GDM1 (cell line): ENCODE measurements around the gene NOTCH3.

Experiments
- DNase-seq: peaks from one replicate; lab custom pipeline; 2025; lab: John Stamatoyannopoulos, UW

NOTCH3 gene

DNA sequence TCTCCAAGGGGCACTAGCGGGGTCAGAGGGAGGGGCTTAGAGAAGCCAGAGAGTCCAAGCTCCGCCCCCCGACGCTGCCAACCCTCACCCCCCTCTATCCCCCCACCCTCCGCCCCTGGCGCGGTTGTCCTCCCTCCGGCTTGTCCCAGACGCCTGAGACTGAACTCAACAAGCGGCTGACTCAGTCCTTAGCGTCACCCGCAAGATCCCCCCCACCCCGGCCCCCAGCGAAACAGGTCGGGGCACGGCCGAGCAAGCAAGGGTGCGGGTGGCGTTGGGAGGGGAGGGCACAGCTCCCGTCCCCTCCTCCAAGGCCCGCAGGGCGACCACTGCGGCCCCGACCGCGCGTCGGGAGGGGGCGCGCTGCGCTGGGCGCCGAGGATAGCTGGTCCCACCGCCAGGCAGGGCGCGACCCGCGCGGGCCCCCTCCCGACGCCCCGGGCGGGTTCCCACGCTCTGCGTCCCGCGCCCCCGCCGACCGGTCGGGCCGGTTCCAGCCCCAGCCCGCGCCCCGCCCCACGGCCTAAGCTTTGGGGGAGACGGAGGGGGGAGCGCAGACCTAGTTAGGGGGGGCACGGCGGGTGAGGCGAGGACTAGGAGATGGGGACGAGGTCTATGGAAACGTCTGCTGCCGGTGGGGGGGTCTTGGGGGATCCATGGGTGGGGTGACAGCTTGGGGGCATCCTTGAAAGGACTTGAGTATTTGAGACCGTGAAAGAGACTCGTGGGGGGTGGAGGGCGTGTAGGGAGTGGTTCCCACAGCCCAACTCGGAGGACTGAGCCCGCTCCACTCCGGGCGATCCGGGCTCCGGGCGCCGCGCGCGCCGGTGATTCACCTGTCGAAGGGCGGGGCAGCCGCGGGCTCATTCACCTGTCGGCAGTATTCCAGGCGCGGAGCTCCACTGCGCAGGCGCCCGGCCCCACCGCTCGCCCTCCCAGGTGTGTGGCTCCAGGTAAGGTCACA, 5.1 kb downstream of the NOTCH3 start:
- DNase-seq = no peak

DNA sequence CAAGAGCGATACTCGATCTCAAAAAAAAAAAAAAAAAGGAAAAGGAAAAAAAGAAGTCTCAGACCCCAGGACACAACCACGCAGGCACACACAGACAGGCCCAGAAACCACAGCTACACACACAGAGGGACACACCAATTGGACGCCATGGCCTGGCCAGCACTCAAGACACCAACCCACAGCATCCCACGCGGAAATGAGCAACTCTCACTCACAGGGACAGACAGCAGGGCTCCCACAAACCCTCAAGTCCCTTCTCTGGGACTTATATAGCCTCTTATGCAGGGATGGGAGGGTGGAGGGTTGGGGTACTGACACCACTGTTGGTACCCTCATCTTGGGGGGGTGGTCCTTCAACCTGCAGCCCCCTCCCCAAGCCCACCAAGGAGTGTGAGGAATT, 5.9 kb downstream of the NOTCH3 start:
- no peak for DNase-seq

DNA sequence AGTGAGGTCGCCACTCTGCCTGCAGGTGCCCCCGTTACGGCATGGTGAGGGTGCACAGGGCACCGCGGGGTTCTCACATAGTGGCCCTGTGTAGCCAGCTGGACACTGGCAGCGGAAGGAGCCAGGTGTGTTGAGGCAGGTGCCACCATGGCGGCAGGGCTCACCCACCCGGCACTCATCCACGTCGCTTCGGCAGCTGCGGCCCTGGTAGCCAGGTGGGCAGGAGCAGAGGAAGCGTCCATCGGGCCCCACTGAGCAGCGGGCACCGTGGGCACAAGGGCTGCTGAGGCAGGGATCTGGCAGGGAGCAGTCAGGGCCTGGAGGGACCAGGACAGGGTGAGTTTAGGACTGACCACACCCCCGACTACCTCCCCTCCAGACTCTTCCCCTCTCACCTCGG, 8.8 kb downstream of the NOTCH3 start:
- no peak for DNase-seq

DNA sequence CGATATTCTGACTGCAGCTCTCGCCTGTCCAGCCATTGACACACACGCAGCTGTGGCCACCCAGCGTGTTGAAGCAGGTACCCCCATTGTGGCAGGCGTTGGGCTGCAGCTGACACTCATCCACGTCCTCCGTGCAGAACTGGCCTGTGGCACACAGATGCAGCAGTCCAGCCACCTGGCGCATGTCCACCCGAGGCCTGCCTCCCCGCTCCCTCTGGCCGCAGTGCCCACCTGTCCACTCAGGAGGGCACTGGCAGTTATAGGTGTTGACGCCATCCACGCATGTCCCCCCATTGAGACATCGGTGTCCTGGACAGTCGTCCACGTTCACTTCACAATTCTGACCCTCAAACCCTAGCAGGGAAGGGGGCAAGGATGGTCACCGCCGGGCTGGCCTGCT, 9.3 kb downstream of the NOTCH3 start:
- no peak for DNase-seq

DNA sequence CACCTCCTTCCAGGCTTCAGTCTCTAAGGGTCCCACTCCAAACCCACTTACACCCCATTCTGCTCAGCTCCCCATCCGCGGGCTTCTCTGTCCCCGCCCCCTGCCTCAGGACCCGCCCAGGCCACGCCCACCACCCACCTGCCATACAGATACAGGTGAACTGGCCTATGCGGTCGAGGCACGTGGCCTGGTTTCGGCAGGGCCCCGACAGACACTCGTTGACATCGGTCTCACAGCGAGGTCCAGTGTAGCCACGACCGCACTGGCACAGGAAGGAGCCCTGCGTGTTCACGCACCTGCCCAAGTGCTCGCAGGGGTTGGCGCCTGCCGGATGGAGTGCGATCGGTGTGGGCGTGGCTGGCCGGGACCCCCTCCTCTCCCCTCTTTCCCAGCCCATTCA, 11.9 kb downstream of the NOTCH3 start:
- no peak for DNase-seq

DNA sequence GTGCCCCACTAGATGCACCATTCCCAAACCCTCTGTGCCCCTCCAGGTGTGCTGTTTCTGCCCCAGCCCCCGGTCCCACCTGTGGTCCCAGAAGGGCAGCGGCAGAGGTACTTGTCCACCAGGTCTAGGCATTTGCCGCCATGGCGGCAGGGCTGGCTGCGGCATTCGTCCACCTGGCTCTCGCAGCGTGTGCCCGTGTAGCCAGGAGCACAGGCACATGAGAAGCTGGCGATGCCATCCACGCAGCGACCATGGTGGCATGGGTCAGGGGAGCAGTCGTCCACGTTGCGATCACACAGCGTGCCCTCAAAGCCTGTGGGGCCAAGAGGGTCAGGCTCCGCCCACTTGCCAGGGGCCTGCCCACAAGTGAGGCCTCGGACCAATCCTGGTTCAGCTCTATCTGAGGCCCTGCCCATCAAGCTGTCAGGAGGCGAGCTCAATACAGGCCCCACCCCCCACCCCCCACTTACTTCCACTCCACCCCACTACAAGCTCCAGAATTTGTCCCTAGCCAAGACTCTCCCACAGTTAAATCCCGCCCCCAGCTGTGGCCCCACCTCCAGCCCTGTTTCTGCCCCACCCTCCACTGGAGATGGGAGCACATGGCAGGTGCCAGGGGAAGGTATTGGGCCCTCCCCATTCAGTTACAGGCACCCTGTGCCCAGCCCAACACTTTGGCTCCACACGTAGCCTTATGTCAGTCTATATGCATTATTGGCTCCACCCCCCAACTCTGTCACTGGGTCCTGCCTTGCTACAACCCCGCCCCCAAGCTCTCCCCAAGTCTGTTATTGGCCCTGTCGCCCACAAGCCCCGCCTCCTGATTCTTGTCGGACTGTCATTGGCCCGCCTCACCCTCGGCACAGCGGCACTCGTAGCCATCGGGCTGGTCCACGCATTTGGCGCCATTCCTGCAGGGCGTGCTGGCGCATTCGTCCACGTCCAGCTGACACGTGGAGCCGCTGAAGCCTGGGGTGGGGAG, 13.5 kb downstream of the NOTCH3 start:
- no peak for DNase-seq

DNA sequence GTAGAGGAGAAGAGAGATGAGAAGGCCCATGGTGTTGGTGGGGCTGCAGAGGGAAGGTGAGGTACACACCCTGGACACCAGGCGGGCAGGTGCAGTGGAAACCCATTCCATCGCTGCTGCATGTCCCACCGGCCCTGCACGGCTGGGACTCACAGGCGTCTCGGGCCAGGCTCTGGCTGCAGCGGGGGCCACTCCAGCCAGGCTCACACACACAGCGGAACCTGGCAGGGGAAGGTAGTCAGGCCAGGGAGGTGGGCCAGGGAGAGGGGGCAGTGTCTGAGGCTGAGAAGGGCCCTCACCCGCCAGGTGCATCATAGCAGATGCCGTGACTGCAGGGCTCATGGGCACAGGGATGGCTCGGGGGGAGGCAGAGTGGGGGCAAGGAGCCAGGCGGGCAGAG, 15.6 kb downstream of the NOTCH3 start:
- no peak for DNase-seq

DNA sequence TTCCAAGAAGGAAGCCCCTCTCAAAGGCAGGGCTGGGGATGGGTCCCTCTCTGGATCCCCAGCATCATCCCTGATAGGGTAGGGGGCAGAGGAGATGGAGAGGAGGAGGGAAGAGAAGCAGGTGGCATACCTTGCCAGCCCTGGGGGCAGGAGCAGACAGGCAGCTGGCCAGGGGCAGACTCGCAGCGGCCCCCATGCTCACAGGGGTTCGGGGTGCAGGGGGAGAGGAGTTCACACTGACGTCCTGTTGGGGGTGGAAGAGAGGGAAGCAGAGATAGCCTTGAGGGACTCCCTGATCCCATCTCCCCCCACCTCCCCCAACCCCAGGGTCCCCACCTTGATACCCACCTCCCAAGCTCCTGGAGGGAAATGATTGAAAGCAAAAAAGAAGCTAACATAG, 16.0 kb downstream of the NOTCH3 start:
- no peak for DNase-seq

DNA sequence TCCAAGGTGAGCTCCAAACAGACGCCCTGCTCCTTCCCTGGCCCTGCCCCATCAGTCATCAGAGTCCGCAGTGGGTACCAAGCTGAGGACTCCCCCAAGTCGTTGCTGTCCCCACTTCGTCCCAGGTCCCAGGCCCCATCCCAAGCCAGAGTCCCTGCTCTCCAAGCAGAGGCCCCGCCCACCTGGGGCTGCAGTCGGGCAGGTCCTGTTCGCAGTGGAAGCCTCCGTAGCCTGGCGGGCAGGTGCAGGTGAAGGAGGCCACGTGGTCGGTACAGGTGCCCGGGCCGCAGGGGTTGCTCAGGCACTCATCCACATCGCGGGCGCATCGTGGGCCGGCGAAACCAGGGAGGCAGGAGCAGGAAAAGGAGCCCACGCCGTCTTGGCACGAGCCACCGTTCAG, 19.4 kb downstream of the NOTCH3 start:
- DNase-seq = no peak

DNA sequence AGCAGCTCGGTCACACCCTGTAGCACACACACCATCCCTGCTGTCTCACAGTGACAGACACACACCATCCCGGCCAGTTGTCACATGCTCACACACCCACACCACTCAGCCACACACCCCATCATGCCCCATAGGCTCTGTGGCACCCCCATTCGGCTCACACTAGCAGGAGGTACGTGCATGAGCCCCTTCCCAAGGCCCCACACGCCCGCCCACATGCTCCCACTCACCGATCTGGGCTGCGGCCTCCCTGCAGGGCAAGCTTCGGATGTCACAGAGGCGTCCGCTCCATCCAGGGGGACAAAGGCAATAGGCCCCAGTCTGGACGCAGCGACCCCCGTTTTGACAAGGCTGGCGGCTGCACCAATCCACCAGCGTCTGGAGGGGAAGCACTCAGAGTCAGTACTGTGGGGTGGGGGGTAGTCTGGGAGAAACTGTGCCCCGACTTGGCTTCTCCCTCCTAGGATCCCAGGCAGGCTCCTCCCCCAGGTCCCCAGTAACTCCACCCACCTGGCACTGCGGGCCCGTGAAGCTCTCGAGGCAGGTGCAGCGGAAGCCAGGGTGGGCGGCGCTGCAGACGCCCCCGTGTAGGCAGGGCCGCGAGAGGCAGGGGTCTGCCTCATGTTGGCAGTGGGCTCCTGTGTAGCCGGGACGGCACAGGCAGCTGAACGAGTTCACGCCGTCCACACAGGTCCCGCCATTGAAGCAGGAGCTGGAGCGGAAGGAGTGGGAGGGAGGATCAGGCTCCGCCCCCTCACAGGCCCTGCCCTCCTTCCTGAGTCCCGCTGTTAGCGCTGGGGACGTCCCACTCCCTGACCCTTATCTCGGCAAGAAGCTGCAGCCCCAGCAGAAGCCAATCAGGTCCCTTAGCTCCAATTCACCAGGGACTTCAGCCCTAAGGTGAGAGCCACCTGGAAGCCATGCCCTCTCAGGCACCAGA, 20.1 kb downstream of the NOTCH3 start:
- no peak for DNase-seq

DNA sequence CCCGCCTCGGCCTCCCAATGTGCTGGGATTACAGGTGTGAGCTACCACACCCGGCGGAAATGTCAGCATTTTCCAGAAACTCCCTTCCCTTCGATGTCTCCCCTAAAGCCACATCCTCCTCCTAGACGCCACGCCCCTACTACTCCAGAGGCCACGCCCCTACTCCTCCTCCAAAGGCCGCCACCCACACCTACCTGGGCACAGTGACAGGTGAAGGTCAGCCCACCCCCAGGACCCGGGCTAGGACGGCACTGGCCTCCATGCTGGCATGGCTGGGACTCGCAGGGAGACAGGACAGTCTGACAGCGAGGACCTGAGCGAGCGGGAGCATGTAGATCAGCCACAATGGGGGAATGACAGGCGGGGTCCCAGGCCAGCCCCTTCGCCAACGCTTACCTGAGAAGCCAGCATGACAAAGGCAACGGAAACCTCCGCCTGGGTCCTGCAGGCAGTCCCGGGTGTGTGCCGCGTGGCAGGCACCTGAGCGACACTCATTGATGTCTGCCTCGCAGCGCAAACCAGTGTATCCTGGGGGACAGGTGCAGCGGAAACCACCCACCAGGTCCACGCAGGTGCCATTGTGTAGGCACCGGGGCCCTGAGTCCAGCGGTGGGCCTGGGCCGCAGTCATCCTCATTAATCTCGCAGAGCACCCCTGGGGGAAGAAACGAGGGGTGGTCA, 22.0 kb downstream of the NOTCH3 start:
- no peak for DNase-seq

DNA sequence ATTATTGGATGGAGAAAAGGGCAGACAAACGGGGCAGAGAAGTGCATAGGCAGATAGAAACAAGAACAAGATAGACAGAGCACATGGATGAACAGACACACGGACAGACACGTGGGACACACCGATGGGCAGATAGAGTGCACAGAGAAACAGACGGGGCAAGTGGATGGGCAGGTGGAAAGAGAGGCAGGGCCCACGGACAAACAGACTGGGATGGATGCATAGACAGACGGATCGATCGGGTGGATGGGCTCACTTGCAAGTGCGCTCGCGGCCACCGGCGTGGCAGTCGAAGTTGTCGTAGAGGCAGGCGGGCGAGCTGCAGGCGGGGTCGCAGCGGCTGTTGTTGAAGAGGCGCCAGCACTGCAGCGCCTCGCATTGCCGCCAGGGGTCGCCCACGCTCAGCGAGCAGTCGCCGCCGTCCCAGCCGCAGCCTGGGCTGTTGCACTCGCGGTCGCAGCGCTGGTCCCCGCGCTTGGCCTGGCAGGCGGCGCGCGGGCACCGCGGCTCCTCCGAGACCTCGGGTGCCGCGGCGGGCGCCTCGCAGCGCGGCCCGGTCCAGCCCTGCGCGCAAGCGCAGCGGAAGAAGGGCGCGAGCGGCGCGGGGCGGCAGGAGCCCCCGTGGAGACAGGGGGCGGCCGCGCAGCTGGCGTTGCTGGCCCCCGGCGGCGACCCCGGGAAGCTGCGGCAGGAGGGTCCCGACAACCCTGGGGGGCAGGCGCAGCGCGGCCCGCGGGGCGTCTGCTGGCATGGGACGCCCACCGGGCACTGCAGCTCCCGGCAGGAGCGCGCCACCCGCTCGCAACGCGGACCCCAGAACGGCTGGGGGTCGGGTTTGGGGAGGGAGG, 23.3 kb downstream of the NOTCH3 start:
- peak; percentile 76 for DNase-seq

DNA sequence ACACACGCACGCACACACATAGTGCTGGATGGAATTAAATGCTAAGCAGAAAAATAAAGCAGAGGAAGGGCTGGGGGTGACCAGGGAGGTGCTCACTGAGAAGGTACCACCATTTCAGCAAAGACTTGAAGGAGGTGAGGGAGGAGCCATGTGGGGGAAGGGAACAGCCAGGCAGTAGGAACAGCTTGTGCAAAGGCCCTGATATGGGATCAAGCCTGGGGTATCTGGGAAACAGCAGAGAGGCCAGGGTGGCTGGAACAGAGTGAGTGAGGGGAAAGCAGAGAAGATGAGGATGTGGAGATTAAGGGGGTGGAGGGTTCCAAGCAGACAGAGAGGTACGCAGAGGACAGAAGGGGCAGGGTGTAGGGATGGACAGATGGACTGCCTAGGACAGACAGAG, 25.2 kb downstream of the NOTCH3 start:
- DNase-seq = no peak

DNA sequence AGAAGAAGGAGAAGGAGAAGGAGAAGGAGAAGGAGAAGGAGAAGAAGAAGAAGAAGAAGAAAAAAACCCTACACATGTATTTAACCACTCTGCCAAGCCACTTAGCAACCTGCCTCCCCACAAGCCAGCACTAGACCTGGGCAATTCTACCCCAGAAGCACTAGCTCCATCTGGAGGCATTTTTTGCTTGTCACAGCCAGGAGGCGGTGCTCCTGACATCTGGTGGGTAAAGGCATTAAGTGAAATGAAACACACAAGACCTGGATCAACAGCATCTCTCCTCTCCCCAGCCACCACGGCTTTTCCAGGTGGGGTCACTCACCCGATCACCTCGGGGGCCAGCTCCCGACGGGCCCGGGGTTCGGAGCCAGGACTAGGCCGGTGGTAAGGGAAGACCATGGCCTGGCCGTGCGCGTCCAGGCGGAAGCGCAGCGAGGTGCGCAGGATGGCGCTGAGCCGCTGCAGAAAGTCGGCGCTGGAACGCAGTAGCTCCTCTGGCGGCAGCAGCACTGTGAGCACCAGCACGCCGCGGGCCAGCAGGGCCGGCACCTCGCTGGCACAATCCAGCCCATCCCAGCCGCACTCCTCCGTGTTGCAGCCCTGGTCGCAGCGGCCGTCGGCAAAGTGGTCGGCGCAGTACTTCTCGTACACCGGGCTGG, 26.9 kb downstream of the NOTCH3 start:
- DNase-seq = peak; percentile 26

DNA sequence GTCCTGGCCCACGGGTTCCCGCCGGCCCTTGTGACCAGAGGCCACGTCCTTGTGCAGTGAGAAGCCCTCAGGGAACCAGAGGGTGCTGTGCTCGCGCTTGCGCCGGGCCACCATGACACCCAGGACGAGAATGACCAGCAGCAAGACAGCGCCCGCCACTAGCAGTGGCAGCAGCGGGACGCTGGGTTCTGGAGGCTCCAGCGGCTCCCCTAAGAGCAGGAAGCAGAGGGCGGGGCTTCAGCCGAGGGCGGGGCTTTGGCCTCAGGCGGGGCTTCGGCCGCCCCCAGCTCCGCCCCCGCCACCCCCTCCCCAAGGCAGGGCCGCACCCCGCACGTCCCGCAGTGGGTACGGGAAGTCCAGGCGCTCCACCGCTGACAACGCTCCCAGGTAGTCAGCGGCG, 30.4 kb downstream of the NOTCH3 start:
- no peak for DNase-seq

DNA sequence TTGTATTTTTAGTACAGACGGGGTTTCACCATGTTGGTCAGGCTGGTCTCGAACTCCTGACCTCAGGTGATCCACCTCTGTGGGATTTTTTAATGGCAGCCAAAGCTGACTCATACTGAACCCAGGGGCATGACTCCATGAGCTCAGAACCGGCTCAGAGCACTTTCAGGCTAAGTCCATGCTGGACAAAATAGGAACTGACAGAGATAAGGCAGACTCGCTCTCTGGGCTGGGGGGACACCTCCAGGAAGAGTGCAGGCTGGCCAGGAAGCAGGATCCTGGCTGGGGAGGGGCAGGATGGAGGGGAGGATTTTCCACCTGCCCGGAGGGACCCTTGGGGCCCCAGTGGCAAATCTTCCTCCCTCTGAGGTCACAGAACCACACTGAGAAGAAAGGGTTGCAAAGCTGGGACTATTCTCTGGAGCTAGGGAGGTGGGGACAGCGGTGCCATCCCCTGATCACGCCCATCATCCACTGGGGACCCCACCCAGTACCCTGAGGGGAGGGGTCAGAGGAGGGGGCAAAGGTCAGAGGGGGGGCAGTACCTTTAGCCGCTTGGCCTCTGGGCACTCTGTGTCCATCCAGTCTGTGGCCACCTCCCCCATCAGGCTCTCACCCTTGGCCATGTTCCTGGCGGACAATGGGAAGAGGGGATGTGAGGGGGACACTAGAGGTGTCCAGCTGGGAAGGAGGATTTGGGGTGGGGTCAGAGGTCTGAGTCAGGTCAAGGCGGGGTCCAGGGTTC, 31.1 kb downstream of the NOTCH3 start:
- no peak for DNase-seq

DNA sequence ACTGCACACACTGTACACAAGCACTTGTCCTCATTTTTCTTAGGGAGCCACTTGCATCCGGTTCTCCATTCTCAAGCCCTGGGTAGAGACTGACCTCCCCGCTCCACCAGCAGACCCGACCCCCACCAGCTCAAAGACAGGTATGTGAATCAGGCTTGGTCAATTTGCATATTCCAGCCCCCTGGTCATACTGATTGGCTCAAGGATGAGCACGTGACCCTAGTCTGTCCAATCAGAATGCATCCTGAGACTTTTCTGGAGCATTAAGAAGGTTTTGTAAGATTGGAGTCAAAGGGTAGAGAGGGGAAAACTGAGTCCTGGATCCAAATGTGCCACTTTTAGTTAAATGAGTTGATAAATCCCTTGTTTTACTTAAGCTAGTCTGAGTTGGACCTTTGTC, 34.1 kb downstream of the NOTCH3 start:
- DNase-seq = no peak

DNA sequence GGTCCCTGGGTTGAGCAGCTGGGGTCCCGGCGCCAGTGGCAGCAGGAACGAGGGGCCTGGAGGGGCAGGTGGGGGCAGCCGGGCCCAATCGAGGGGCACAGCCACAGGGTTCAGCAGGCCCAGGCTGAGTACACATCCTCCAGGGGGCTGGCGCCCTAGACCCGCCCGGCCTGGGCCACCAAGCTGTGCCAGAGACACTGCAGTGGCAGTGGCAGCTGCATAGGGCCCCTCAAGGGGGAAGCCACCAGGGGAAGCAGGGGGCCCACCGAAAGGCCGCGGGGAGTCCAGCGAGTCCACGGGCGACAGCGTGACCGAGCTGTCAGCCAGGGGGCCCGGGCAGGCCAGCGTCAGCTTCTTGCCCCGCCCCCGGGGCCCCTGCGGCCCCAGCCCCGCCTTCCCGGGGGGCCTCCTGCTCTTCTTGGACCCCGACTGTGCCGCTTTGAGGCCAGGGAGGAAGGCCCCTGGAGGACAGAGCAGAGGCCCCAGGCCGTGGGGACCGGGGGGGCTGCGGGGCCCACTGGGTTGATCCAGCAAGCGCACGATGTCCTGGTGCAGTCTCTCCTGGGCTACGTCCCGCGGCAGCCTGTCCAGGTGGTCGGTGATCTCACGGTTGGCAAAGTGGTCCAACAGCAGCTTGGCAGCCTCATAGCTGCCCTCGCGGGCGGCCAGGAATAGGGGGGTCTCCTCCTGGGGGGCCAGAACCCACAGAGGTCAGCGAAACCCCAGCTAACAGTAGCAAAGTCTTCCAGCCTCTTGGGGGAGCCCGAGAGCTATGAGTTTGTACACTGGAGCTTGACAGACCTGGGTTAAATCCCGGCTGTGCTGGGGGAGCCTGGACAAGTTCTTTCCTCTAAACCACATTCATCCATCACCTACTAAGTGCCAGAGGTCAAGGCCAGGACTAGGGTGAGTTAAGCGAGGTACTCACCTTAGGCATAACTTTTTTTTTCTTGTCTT, 39.5 kb downstream of the NOTCH3 start:
- no peak for DNase-seq
